ENCODE data around the gene GSTM2. TPM values are rescaled to one million over a fixed set of nuclear protein-coding genes. Genes with fewer than 3 reads are reported as not detected.

Gene GSTM2
- total RNA-seq, 1 experiment from 2014 or later = 10.2 TPM

DNA sequence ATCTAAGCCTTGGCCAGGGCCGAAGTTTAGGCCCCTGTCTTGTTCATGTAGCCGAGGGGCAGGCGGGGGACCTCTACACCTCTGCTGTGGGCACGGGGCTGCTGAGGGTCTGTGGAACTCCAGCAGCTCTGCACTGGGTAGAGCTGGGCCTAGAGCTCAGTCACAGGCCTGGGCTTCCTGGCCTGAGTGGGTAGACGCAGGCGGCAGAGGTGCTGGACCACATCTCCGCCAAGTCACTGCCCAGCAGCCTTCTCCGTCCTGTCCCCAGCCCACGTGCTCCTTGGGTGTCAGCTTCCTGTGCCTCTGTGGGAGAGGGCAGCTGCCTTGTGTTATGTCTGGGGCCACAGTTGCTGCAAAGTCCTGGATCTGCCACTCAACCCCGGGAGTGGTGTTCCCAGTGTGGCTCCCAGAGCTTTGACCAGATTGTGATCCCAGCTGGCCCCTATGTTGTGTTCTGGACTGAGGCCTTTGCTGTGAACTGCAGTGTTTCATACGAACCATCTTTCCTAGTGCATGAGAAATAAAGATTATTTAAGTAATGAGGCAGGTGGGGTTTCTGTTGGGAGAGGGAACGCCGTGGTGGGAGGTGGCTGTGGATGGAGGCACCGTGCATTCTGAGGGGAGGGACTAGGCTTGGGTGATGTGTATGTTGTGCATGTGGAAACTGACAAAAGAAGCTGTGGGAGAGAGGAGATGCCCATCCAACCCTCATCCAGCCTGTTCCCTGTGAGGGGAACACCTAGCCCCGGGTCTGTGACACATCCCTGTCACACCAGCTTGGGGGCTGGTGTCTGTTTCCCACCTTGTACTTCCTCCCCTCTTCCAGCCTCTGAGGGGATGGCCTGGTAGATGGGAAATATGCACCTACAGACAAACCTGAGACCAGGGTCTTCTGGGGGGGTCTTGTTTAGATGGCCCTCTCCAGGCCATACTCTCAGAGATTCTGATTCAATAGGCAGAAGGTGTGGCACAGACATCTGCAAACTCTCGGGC is 36.0 kb upstream of the GSTM2 start:
- TF ChIP-seq TCF7L2 (IDR thresholded peaks at IDR 0.05; ENCODE audit: low read depth, low read length) (no peak), POLR2AphosphoS5 (IDR thresholded peaks at IDR 0.05; ENCODE audit: low read depth, low read length) (no peak), SIN3A (IDR thresholded peaks at IDR 0.05; ENCODE audit: borderline replicate concordance, insufficient read depth, low read depth, low read length) (no peak)
- TF ChIP-seq, protein P1, sequence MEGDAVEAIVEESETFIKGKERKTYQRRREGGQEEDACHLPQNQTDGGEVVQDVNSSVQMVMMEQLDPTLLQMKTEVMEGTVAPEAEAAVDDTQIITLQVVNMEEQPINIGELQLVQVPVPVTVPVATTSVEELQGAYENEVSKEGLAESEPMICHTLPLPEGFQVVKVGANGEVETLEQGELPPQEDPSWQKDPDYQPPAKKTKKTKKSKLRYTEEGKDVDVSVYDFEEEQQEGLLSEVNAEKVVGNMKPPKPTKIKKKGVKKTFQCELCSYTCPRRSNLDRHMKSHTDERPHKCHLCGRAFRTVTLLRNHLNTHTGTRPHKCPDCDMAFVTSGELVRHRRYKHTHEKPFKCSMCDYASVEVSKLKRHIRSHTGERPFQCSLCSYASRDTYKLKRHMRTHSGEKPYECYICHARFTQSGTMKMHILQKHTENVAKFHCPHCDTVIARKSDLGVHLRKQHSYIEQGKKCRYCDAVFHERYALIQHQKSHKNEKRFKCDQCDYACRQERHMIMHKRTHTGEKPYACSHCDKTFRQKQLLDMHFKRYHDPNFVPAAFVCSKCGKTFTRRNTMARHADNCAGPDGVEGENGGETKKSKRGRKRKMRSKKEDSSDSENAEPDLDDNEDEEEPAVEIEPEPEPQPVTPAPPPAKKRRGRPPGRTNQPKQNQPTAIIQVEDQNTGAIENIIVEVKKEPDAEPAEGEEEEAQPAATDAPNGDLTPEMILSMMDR (IDR thresholded peaks at IDR 0.05) = no peak
- TF ChIP-seq, protein P2, sequence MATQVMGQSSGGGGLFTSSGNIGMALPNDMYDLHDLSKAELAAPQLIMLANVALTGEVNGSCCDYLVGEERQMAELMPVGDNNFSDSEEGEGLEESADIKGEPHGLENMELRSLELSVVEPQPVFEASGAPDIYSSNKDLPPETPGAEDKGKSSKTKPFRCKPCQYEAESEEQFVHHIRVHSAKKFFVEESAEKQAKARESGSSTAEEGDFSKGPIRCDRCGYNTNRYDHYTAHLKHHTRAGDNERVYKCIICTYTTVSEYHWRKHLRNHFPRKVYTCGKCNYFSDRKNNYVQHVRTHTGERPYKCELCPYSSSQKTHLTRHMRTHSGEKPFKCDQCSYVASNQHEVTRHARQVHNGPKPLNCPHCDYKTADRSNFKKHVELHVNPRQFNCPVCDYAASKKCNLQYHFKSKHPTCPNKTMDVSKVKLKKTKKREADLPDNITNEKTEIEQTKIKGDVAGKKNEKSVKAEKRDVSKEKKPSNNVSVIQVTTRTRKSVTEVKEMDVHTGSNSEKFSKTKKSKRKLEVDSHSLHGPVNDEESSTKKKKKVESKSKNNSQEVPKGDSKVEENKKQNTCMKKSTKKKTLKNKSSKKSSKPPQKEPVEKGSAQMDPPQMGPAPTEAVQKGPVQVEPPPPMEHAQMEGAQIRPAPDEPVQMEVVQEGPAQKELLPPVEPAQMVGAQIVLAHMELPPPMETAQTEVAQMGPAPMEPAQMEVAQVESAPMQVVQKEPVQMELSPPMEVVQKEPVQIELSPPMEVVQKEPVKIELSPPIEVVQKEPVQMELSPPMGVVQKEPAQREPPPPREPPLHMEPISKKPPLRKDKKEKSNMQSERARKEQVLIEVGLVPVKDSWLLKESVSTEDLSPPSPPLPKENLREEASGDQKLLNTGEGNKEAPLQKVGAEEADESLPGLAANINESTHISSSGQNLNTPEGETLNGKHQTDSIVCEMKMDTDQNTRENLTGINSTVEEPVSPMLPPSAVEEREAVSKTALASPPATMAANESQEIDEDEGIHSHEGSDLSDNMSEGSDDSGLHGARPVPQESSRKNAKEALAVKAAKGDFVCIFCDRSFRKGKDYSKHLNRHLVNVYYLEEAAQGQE (IDR thresholded peaks at IDR 0.05; ENCODE audit: insufficient read depth in 1 of 2, low read depth in 2 of 2, low read length in 1 of 2) = no peak
- no peak overlapping the region for H3K4me3 ChIP-seq (ENCODE audit: low read depth in 2 of 2, low read length in 2 of 2)
- no peak for DNase-seq (ENCODE audit: low read depth, low spot score)
- ChIA-PET POLR2A (no interaction called here), CTCF (interaction anchor here (1.1 kb wide), 1 partner anchor 8 kb away, joined by 3 read pairs; no protein-coding TSS in a partner anchor)
- no peaks in the 10 kb centered on the region for H3K36me3 ChIP-seq (ENCODE audit: control insufficient read depth, insufficient read depth, low read length)
- no peaks in the 10 kb centered on the region for H3K27me3 ChIP-seq (ENCODE audit: control insufficient read depth, insufficient read depth, low read length)
- H3K4me1 ChIP-seq (ENCODE audit: control insufficient read depth, insufficient read depth, low read length) = no peaks in the 10 kb centered on the region; the same call in none of the 2 replicates
- BruUV-seq (replicated peaks) = no TSS peak
- H3K27ac ChIP-seq (ENCODE audit: low read length) = no peak overlapping the region
- intact Hi-C loops (cut with micrococcal nuclease; ENCODE audit: unreplicated experiment) = no loop called here
- no peak for ATAC-seq
- in situ Hi-C loops (cut with HindIII; ENCODE audit: low pct_unique_long_range_greater_than_20kb, low sequenced_read_pairs) = no loop called here
- H3K9me3 ChIP-seq (ENCODE audit: control insufficient read depth, insufficient read depth, low read depth, low read length) = no peaks in the 10 kb centered on the region

DNA sequence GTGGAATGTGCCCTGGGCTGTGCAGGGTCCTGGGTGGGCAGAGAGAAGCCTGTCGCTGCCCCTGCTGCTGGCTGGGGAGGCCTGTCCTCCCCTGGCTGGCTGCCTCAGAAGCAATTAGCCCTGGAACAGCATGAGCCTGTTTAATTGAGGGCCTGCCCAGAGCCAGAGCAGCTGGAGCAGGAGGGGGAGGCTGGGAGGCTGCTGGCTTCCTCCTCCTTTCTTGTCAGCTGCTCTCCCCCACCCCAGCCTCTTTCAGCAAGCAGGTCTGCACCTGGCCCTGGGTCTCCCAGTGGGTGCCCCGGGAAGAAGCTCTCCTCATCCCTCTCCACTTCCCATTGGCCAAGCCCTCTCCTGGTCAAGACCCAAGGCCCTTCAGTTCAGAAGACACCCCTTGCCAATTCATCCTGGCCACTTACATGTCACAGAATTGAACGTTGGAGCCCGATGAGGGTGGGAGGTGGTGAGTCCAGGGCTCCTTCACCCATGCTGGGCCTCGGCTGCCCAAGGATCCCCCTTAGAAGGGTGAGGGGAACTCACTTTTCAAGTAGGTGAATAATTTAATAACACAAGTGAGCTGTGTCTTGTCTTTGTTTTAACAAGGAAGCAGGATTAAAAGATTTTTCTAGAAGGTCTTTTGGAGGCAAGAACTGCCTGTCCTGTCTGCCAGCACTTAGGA is 35.0 kb upstream of the GSTM2 start:
- POLR2A ChIA-PET = no interaction called here

More for the DNA sequence above, 35.0 kb upstream of the GSTM2 start:
- Histone ChIP-seq H3K4me3 (ENCODE audit: low read depth in 2 of 2, low read length in 2 of 2) (no peak overlapping the region), H3K9me3 (ENCODE audit: control insufficient read depth, insufficient read depth, low read depth, low read length) (no peaks in the 10 kb centered on the region), H3K27ac (ENCODE audit: low read length) (no peak overlapping the region), H3K27me3 (ENCODE audit: control insufficient read depth, insufficient read depth, low read length) (no peaks in the 10 kb centered on the region), H3K4me1 (ENCODE audit: control insufficient read depth, insufficient read depth, low read length) (no peaks in the 10 kb centered on the region; the same call in none of the 2 replicates), H3K36me3 (ENCODE audit: control insufficient read depth, insufficient read depth, low read length) (no peaks in the 10 kb centered on the region)
- in situ Hi-C loops (cut with HindIII; ENCODE audit: low pct_unique_long_range_greater_than_20kb, low sequenced_read_pairs) = no loop called here
- intact Hi-C loops (cut with micrococcal nuclease; ENCODE audit: unreplicated experiment) = no loop called here
- DNase-seq (ENCODE audit: low read depth, low spot score) = no peak
- TF ChIP-seq POLR2AphosphoS5 (IDR thresholded peaks at IDR 0.05; ENCODE audit: low read depth, low read length) (no peak), SIN3A (IDR thresholded peaks at IDR 0.05; ENCODE audit: borderline replicate concordance, insufficient read depth, low read depth, low read length) (no peak), TCF7L2 (IDR thresholded peaks at IDR 0.05; ENCODE audit: low read depth, low read length) (no peak)
- TF ChIP-seq, protein P1 (IDR thresholded peaks at IDR 0.05) = no peak
- TF ChIP-seq, protein P2 (IDR thresholded peaks at IDR 0.05; ENCODE audit: insufficient read depth in 1 of 2, low read depth in 2 of 2, low read length in 1 of 2) = no peak
- CTCF ChIA-PET = no interaction called here
- ATAC-seq = 0 out of 2 replicates have a peak, but pooled peaks have one; percentile 15
- BruUV-seq (replicated peaks) = no TSS peak

All from Panc1 (cell line).